GM12878 (cell line): Measurements from ENCODE around the gene FANCB. TPM values are rescaled to one million over a fixed set of nuclear protein-coding genes. Genes with fewer than 3 reads are reported as not detected.

Source experiments
- ATAC-seq: fragments of 200-7000 bp; cut with Tn5 transposase; 3 replicates; pipeline ENCODE4 v1.9.1; 2020; ENCODE audit warnings: mild to moderate bottlenecking, moderate library complexity
- BruUV-seq: library from RNA; stranded (reverse); fragments of 400-500 nt; replicated peaks from 2 replicates; lab custom pipeline; 2021; lab: Mats Ljungman, UMichigan
- CTCF ChIA-PET: fragments of 300-600 bp; sonication (Branson Sonifier 250); formaldehyde crosslinking; extraction: SDS; loops from one replicate; lab custom pipeline; 2021; ENCODE audit warnings: inconsistent platforms; lab: Yijun Ruan, JAX
- POLR2A ChIA-PET: fragments of 350-600 bp; formaldehyde crosslinking; extraction: SDS; loops from one replicate; lab custom pipeline; 2021; ENCODE audit warnings: inconsistent platforms; lab: Charles Lee
- RAD21 ChIA-PET: fragments of 300-600 bp; sonication (Branson Sonifier 250); formaldehyde crosslinking; loops from one replicate; lab custom pipeline; 2023; ENCODE audit warnings: antibody characterized with exemption; ENCODE audit not compliant: unreplicated experiment; lab: Charles Lee
- SMC1A ChIA-PET: fragments of 300-600 bp; sonication (Branson Sonifier 250); formaldehyde crosslinking; loops from one replicate; lab custom pipeline; 2023; ENCODE audit not compliant: unreplicated experiment, uncharacterized antibody; lab: Charles Lee
- DNase-seq: peaks from one replicate; pipeline ENCODE4 v3.0.0-alpha.2; 2011; ENCODE audit warnings: low read depth, low spot score
- FAIRE-seq: peaks from 3 replicates; lab custom pipeline; 2011; peaks lifted over from hg19 to GRCh38; lab: Jason Lieb, UNC
- H2AFZ ChIP-seq: 2 replicates; pipeline ENCODE4 v1.6.0; 2011; ENCODE audit warnings: low read depth, low read length, control low read depth; ENCODE audit not compliant: control insufficient read depth
- H3K27ac ChIP-seq: 2 replicates; pipeline ENCODE4 v1.5.1; 2011; ENCODE audit warnings: control low read depth; ENCODE audit not compliant: control insufficient read depth, insufficient read depth
- H3K27me3 ChIP-seq, 2 experiments: replicated peaks in 1 of 2; 2 replicates each; pipeline versions ENCODE4 v1.6.0 to v1.6.1; 2011; ENCODE audit warnings: low read length in 1 of 2; ENCODE audit not compliant: control insufficient read depth in 2 of 2, insufficient read depth in 2 of 2
- H3K36me3 ChIP-seq, 2 experiments: 2 replicates each; pipeline ENCODE4 v1.5.1; 2011; ENCODE audit warnings: low read length in 1 of 2; ENCODE audit not compliant: control insufficient read depth in 2 of 2, insufficient read depth in 2 of 2
- H3K4me1 ChIP-seq: 2 replicates; pipeline ENCODE4 v1.6.1; 2011; ENCODE audit warnings: mild to moderate bottlenecking, low read length, moderate library complexity, mixed read lengths; ENCODE audit not compliant: control insufficient read depth, insufficient read depth
- H3K4me2 ChIP-seq: 2 replicates; pipeline ENCODE4 v1.6.0; 2011; ENCODE audit warnings: control low read depth; ENCODE audit not compliant: control insufficient read depth, insufficient read depth
- H3K4me3 ChIP-seq: fragments of 200-600 bp; sonication (generic); 2 replicates; pipeline ENCODE4 v1.5.1; 2016
- H3K79me2 ChIP-seq: 2 replicates; pipeline ENCODE4 v1.6.0; 2011; ENCODE audit warnings: low read length; ENCODE audit not compliant: control insufficient read depth, insufficient read depth
- H3K9ac ChIP-seq: 2 replicates; pipeline ENCODE4 v1.8.0; 2011; ENCODE audit warnings: low read length, control low read depth, mixed read lengths; ENCODE audit not compliant: control insufficient read depth, insufficient read depth
- H3K9me3 ChIP-seq: replicated peaks from 3 replicates; pipeline ENCODE4 v1.5.1; 2011; ENCODE audit warnings: mild to moderate bottlenecking, low read length; ENCODE audit not compliant: control insufficient read depth, insufficient read depth
- H4K20me1 ChIP-seq: 2 replicates; pipeline ENCODE4 v1.6.0; 2011; ENCODE audit not compliant: control insufficient read depth, insufficient read depth
- CBFB ChIP-seq: IDR thresholded peaks from 2 replicates; pipeline ENCODE4 v1.6.1; 2016; ENCODE audit warnings: antibody characterized with exemption, low read depth
- CREM ChIP-seq: IDR thresholded peaks from 2 replicates; pipeline ENCODE4 v1.6.1; 2014; ENCODE audit warnings: antibody characterized with exemption, low read depth
- FOS ChIP-seq: IDR thresholded peaks from 3 replicates; pipeline ENCODE4 v1.6.1; 2011; ENCODE audit warnings: borderline replicate concordance; ENCODE audit not compliant: insufficient read length; ENCODE audit errors: extremely low read depth
- HSF1 ChIP-seq: fragments of 150-350 bp; IDR thresholded peaks from 2 replicates; pipeline ENCODE4 v1.6.1; 2014; ENCODE audit warnings: mild to moderate bottlenecking, low read depth, low read length
- KAT2A ChIP-seq: conservative IDR thresholded peaks from 2 replicates; pipeline ENCODE4 v1.6.1; 2011; ENCODE audit warnings: low read depth, low read length; ENCODE audit not compliant: control insufficient read depth
- MYB ChIP-seq: fragments of 150-350 bp; IDR thresholded peaks from 2 replicates; pipeline ENCODE4 v1.6.1; 2014; ENCODE audit warnings: mild to moderate bottlenecking, low read depth, low read length, borderline replicate concordance
- POLR2AphosphoS5 ChIP-seq: IDR thresholded peaks from 2 replicates; pipeline ENCODE4 v1.6.1; 2011; ENCODE audit warnings: mild to moderate bottlenecking, low read length, inconsistent platforms
- RAD21 ChIP-seq: IDR thresholded peaks from 2 replicates; pipeline ENCODE4 v1.6.1; 2011; ENCODE audit warnings: mild to moderate bottlenecking, low read depth, low read length, moderate library complexity; ENCODE audit not compliant: insufficient read depth
- RCOR1 ChIP-seq: conservative IDR thresholded peaks from 2 replicates; pipeline ENCODE4 v1.6.1; 2012; ENCODE audit warnings: low read depth, low read length, improper control_type of control experiment
- STAT1 ChIP-seq: fragments of 450-650 bp; conservative IDR thresholded peaks from 2 replicates; pipeline ENCODE4 v1.6.1; 2014; ENCODE audit warnings: antibody characterized with exemption, mild to moderate bottlenecking
- ZBTB4 ChIP-seq: fragments of 450-650 bp; formaldehyde crosslinking; IDR thresholded peaks from 2 replicates; pipeline ENCODE4 v1.4.0; 2022; ENCODE audit warnings: mild to moderate bottlenecking, moderate library complexity
- WGBS: methylation state at CpG from one replicate; pipeline ENCODE4 v1.1.6; 2016; ENCODE audit warnings: low lambda C conversion rate; ENCODE audit not compliant: insufficient replicate concordance, insufficient coverage; ENCODE audit errors: missing lambda C conversion rate; 5-methylcytosine and 5-hydroxymethylcytosine counted together
- in situ Hi-C: fragments of 300-500 bp; cut with MboI; formaldehyde crosslinking; loops from 9 replicates; pipeline ENCODE4 v1.14.3; 2018; ENCODE audit warnings: mixed read lengths
- intact Hi-C: fragments of 100-400 bp; cut with micrococcal nuclease; formaldehyde crosslinking; loops from one replicate; pipeline ENCODE4 v1.14.2; 2022; ENCODE audit not compliant: unreplicated experiment
- polyA plus RNA-seq, 11 experiments: library from polyadenylated mRNA; depleted of rRNA in 4 of 11; unstranded in 6 of 11; stranded (reverse) in 5 of 11; fragments of >200 nt; fragmentation: Nextera tagmentation in 4 of 11; fragmentation: Illumina TruSeq in 1 of 11; extraction: Ambion mirVana in 4 of 11; extraction: Trizol in 1 of 11; gene quantifications; 1 replicate in 1 of 11; 2 replicates in 10 of 11; pipeline versions ENCODE4 v1.2.1 to v1.2.3, GENCODE V29; 2011 to 2016; ENCODE audit warnings: inconsistent platforms in 2 of 11, missing spikeins in 2 of 11, low read depth in 1 of 11
- total RNA-seq, 4 experiments: library from RNA; depleted of rRNA in 3 of 4; stranded (reverse); fragments of >200 nt in 3 of 4; fragmentation: Illumina TruSeq in 1 of 4; extraction: Trizol in 1 of 4; gene quantifications; 2 replicates each; pipeline versions ENCODE4 v1.2.1 to v1.2.3, GENCODE V29; 2013 to 2021

Gene FANCB
- total and polyA plus RNA-seq, 10 of the 15 experiments (the other 5 are each of a cell fraction or from before 2014, with no cell fraction given) = 3.0 to 14.6 (median 8.4) TPM

DNA sequence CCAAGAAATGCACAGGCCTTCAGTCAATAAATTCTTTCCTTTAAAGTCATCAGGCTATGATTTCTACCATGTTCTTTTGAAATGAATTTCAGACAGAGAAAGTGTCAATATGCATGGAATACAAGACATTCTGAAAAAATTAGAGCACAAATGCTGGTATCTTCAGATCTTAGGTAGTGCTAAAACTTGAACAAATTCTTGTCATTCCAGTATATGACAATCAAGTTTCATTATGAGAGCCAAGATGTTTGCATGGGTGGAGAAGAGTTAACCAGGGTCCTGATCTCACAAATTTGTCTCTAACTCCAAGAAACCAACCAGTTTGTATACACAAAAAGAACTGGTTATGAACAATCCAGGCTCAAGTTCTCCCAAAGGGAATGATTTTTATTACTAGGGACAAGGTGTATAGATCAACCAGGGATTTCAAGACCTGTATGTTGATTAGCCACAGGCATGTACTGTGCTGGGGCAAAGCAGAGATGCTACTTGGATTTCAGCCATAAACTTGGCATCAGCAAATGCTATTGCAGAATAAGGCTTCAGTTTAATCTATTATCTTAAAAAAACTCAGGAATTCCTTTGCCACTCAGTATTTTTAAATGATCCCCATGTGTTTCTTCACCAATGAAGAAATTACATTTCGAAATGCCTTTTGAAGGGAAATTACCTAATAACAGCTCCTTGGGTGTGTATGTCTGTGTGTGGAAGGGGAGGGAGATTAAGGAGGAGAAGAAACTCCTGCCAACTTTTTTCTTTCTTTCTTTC, 69.7 kb downstream of the FANCB start:
- no peak for DNase-seq
- RAD21 ChIA-PET = no interaction called here
- intact Hi-C loops (no loop called here), in situ Hi-C loops (no loop called here)
- CTCF ChIA-PET = no interaction called here
- Histone ChIP-seq H3K27me3 (no peaks in the 10 kb centered on the region), H3K36me3 (no peaks in the 10 kb centered on the region), H3K4me2 (no peak overlapping the region), H3K27ac (no peak overlapping the region), H4K20me1 (no peaks in the 10 kb centered on the region), H3K4me3 (no peak overlapping the region), H2AFZ (no peak overlapping the region), H3K9me3 (no peaks in the 10 kb centered on the region), H3K4me1 (no peaks in the 10 kb centered on the region), H3K9ac (no peak overlapping the region), H3K79me2 (no peaks in the 10 kb centered on the region)
- ATAC-seq = no peak
- FAIRE-seq = no peak
- 10% methylated on average over 1 of the region's 1 CpG for WGBS
- no TSS peak for BruUV-seq
- no peak for TF ChIP-seq MYB
- no peak for TF ChIP-seq POLR2AphosphoS5
- TF ChIP-seq KAT2A = no peak
- no peak for TF ChIP-seq HSF1
- TF ChIP-seq RAD21 = no peak
- no peak for TF ChIP-seq ZBTB4 (CRISPR knock-in tag)
- TF ChIP-seq CREM = no peak
- TF ChIP-seq CBFB = no peak
- TF ChIP-seq STAT1 = no peak
- no peak for TF ChIP-seq FOS
- TF ChIP-seq RCOR1 = no peak
- SMC1A ChIA-PET = no interaction called here
- POLR2A ChIA-PET = no interaction called here
